H1 (cell line): ENCODE data around the gene TUT7. TPM values are rescaled to one million over a fixed set of nuclear protein-coding genes. Genes with fewer than 3 reads are reported as not detected.

Experiments used
- PHF8 ChIP-seq: fragments of 200-600 bp; sonication (generic); conservative IDR thresholded peaks from 2 replicates; pipeline ENCODE4 v1.7.1; 2012; ENCODE audit warnings: low read depth, mild to moderate bottlenecking, inconsistent platforms, low read length, moderate library complexity
- POU5F1 ChIP-seq: IDR thresholded peaks from 2 replicates; pipeline ENCODE4 v1.6.1; 2011; ENCODE audit warnings: low read depth, mild to moderate bottlenecking, low read length, moderate library complexity
- RFX5 ChIP-seq: IDR thresholded peaks from 2 replicates; pipeline ENCODE4 v1.6.1; 2011; ENCODE audit warnings: low read depth, low read length, improper control_type of control experiment, borderline replicate concordance
- SRF ChIP-seq: IDR thresholded peaks from 2 replicates; pipeline ENCODE4 v1.6.1; 2011; ENCODE audit warnings: mild to moderate bottlenecking, low read depth, low read length, moderate library complexity
- polyA plus RNA-seq, 7 experiments: library from polyadenylated mRNA; depleted of rRNA in 3 of 7; stranded (reverse) in 5 of 7; unstranded in 2 of 7; fragments of >200 nt in 5 of 7; fragments of 200-250 nt in 2 of 7; gene quantifications; 1 replicate in 5 of 7; 2 replicates in 1 of 7; 4 replicates in 1 of 7; pipeline versions ENCODE4 v1.2.1 to v1.2.3, GENCODE V29; 2011 to 2013; ENCODE audit warnings: missing spikeins in 2 of 7, mixed read lengths in 2 of 7
- total RNA-seq: library from RNA; stranded (reverse); fragmentation: NEBNext Ultra II Directional; extraction: Animal tissue kit (Norgen Biotek cat#: 25700); gene quantifications from 2 replicates; pipeline ENCODE4 v1.2.1, GENCODE V29; 2021

TUT7 gene
- total and polyA plus RNA-seq, 2 of the 8 experiments (the other 6 are each of a cell fraction or from before 2014, with no cell fraction given): 4.8 to 19.3 TPM

- no peak for TF ChIP-seq RFX5
- TF ChIP-seq POU5F1: no peak
- no peak for TF ChIP-seq PHF8
- TF ChIP-seq SRF: no peak
Measured at GRCh38 chr9:86263876-86264275, 90.3 kb downstream of the TUT7 start (continued).
